ENCODE results near the gene CACNA1D.

The CACNA1D gene

GRCh38 chr3:53583161-53583690 lies 88.8 kb downstream of the CACNA1D start:
- H3K9me3 ChIP-seq (ENCODE audit: low read depth, low read length) = no peaks in the 10 kb centered on the region
- no peak overlapping the region for H3K9ac ChIP-seq (ENCODE audit: insufficient read length)
- H3K27ac ChIP-seq = no peak overlapping the region
- TF ChIP-seq EZH2 (IDR thresholded peaks at IDR 0.05) (no peak), POLR2AphosphoS5 (IDR thresholded peaks at IDR 0.05; ENCODE audit: borderline replicate concordance, low read depth, low read length) (no peak), FOXP2 (optimal IDR thresholded peaks at IDR 0.05; ENCODE audit: control extremely low read depth, extremely low read length, insufficient read depth) (no peak)
- no peak for DNase-seq (ENCODE audit: low read depth, low spot score)
- H3K4me3 ChIP-seq = no peak overlapping the region
- no peaks in the 10 kb centered on the region for H3K36me3 ChIP-seq (ENCODE audit: insufficient read depth, low read length)

- TF ChIP-seq POLR2AphosphoS5 (IDR thresholded peaks at IDR 0.05; ENCODE audit: borderline replicate concordance, low read depth, low read length) (no peak), FOXP2 (optimal IDR thresholded peaks at IDR 0.05; ENCODE audit: control extremely low read depth, extremely low read length, insufficient read depth) (no peak), EZH2 (IDR thresholded peaks at IDR 0.05) (no peak)
- Histone ChIP-seq H3K36me3 (ENCODE audit: insufficient read depth, low read length) (no peaks in the 10 kb centered on the region), H3K9ac (ENCODE audit: insufficient read length) (no peak overlapping the region), H3K9me3 (ENCODE audit: low read depth, low read length) (no peaks in the 10 kb centered on the region), H3K4me3 (no peak overlapping the region), H3K27ac (no peak overlapping the region)
- DNase-seq (ENCODE audit: low read depth, low spot score) = no peak
These were observed 90.6 kb downstream of the CACNA1D start for GRCh38 chr3:53585049-53585448.

- no peak overlapping the region for H3K27ac ChIP-seq
- H3K4me3 ChIP-seq = no peak overlapping the region
- no peak for TF ChIP-seq EZH2 (IDR thresholded peaks at IDR 0.05)
- TF ChIP-seq POLR2AphosphoS5 (IDR thresholded peaks at IDR 0.05; ENCODE audit: borderline replicate concordance, low read depth, low read length) = no peak
- TF ChIP-seq FOXP2 (optimal IDR thresholded peaks at IDR 0.05; ENCODE audit: control extremely low read depth, extremely low read length, insufficient read depth) = no peak
- H3K9me3 ChIP-seq (ENCODE audit: low read depth, low read length) = no peaks in the 10 kb centered on the region
- no peaks in the 10 kb centered on the region for H3K36me3 ChIP-seq (ENCODE audit: insufficient read depth, low read length)
- no peak for DNase-seq (ENCODE audit: low read depth, low spot score)
- H3K9ac ChIP-seq (ENCODE audit: insufficient read length) = no peak overlapping the region
These were observed 91.2 kb downstream of the CACNA1D start for GRCh38 chr3:53585627-53586026.

- no peak overlapping the region for H3K27ac ChIP-seq
- no peak for TF ChIP-seq EZH2 (IDR thresholded peaks at IDR 0.05)
- no peaks in the 10 kb centered on the region for H3K9me3 ChIP-seq (ENCODE audit: low read depth, low read length)
- no peak for DNase-seq (ENCODE audit: low read depth, low spot score)
- H3K9ac ChIP-seq (ENCODE audit: insufficient read length) = no peak overlapping the region
- no peaks in the 10 kb centered on the region for H3K36me3 ChIP-seq (ENCODE audit: insufficient read depth, low read length)
- H3K4me3 ChIP-seq = no peak overlapping the region
These were observed 93.7 kb downstream of the CACNA1D start for GRCh38 chr3:53588122-53588521.

- Histone ChIP-seq H3K27ac (no peak overlapping the region), H3K9ac (ENCODE audit: insufficient read length) (no peak overlapping the region), H3K4me3 (no peak overlapping the region), H3K9me3 (ENCODE audit: low read depth, low read length) (no peaks in the 10 kb centered on the region), H3K36me3 (ENCODE audit: insufficient read depth, low read length) (no peaks in the 10 kb centered on the region)
- no peak for TF ChIP-seq POLR2AphosphoS5 (IDR thresholded peaks at IDR 0.05; ENCODE audit: borderline replicate concordance, low read depth, low read length)
- DNase-seq (ENCODE audit: low read depth, low spot score) = no peak
These were observed 94.8 kb downstream of the CACNA1D start for GRCh38 chr3:53589201-53589600.

- Histone ChIP-seq H3K4me3 (no peak overlapping the region), H3K36me3 (ENCODE audit: insufficient read depth, low read length) (no peaks in the 10 kb centered on the region), H3K9me3 (ENCODE audit: low read depth, low read length) (no peaks in the 10 kb centered on the region), H3K9ac (ENCODE audit: insufficient read length) (no peak overlapping the region), H3K27ac (no peak overlapping the region)
- TF ChIP-seq POLR2AphosphoS5 (IDR thresholded peaks at IDR 0.05; ENCODE audit: borderline replicate concordance, low read depth, low read length) (no peak), EZH2 (IDR thresholded peaks at IDR 0.05) (no peak), FOXP2 (optimal IDR thresholded peaks at IDR 0.05; ENCODE audit: control extremely low read depth, extremely low read length, insufficient read depth) (no peak)
- no peak for DNase-seq (ENCODE audit: low read depth, low spot score)
These were observed 95.4 kb downstream of the CACNA1D start for GRCh38 chr3:53589806-53590205.

- no peak overlapping the region for H3K4me3 ChIP-seq
- TF ChIP-seq EZH2 (IDR thresholded peaks at IDR 0.05) (no peak), POLR2AphosphoS5 (IDR thresholded peaks at IDR 0.05; ENCODE audit: borderline replicate concordance, low read depth, low read length) (no peak), FOXP2 (optimal IDR thresholded peaks at IDR 0.05; ENCODE audit: control extremely low read depth, extremely low read length, insufficient read depth) (no peak)
- no peak overlapping the region for H3K9ac ChIP-seq (ENCODE audit: insufficient read length)
- H3K27ac ChIP-seq = no peak overlapping the region
- DNase-seq (ENCODE audit: low read depth, low spot score) = no peak
- no peaks in the 10 kb centered on the region for H3K9me3 ChIP-seq (ENCODE audit: low read depth, low read length)
- no peaks in the 10 kb centered on the region for H3K36me3 ChIP-seq (ENCODE audit: insufficient read depth, low read length)
These were observed 96.2 kb downstream of the CACNA1D start for GRCh38 chr3:53590606-53591005.

GRCh38 chr3:53591646-53592045 lies 97.2 kb downstream of the CACNA1D start:
- Histone ChIP-seq H3K36me3 (ENCODE audit: insufficient read depth, low read length) (no peaks in the 10 kb centered on the region), H3K9ac (ENCODE audit: insufficient read length) (no peak overlapping the region), H3K4me3 (no peak overlapping the region), H3K27ac (no peak overlapping the region), H3K9me3 (ENCODE audit: low read depth, low read length) (no peaks in the 10 kb centered on the region)
- TF ChIP-seq FOXP2 (optimal IDR thresholded peaks at IDR 0.05; ENCODE audit: control extremely low read depth, extremely low read length, insufficient read depth) (no peak), POLR2AphosphoS5 (IDR thresholded peaks at IDR 0.05; ENCODE audit: borderline replicate concordance, low read depth, low read length) (no peak), EZH2 (IDR thresholded peaks at IDR 0.05) (no peak)
- DNase-seq (ENCODE audit: low read depth, low spot score) = no peak

GRCh38 chr3:53592862-53593261 lies 98.5 kb downstream of the CACNA1D start:
- H3K9ac ChIP-seq (ENCODE audit: insufficient read length) = no peak overlapping the region
- DNase-seq (ENCODE audit: low read depth, low spot score) = no peak
- no peak overlapping the region for H3K4me3 ChIP-seq
- no peaks in the 10 kb centered on the region for H3K9me3 ChIP-seq (ENCODE audit: low read depth, low read length)
- no peaks in the 10 kb centered on the region for H3K36me3 ChIP-seq (ENCODE audit: insufficient read depth, low read length)
- TF ChIP-seq FOXP2 (optimal IDR thresholded peaks at IDR 0.05; ENCODE audit: control extremely low read depth, extremely low read length, insufficient read depth) (no peak), POLR2AphosphoS5 (IDR thresholded peaks at IDR 0.05; ENCODE audit: borderline replicate concordance, low read depth, low read length) (no peak), EZH2 (IDR thresholded peaks at IDR 0.05) (no peak)
- no peak overlapping the region for H3K27ac ChIP-seq
